Cardiac fibroblast (primary cell): Measurements from ENCODE around the gene DPYSL5.

ENCODE experiments used
- DNase-seq, 2 donors: peaks; one replicate each; pipeline versions ENCODE4 v3.0.0 to v3.0.0-alpha.2; 2010; ENCODE audit warnings: low read depth in 2 of 2
- H3K4me3 ChIP-seq, 2 donors: replicated peaks in 1 of 2; 1 replicate in 1 of 2; 2 replicates in 1 of 2; pipeline ENCODE4 v1.5.1; 2011; ENCODE audit warnings: low read depth in 2 of 2, low read length in 2 of 2, mild to moderate bottlenecking in 2 of 2, moderate library complexity in 1 of 2
- CTCF ChIP-seq: IDR thresholded peaks from one replicate; pipeline ENCODE4 v1.5.1; 2011; ENCODE audit warnings: low read depth, mild to moderate bottlenecking, low read length, inconsistent platforms

Gene DPYSL5

GRCh38 chr2:26850505-26850904, 2.6 kb downstream of the DPYSL5 start:
- H3K4me3 ChIP-seq = no peak overlapping the region
- DNase-seq = no peak
- TF ChIP-seq CTCF = no peak

GRCh38 chr2:26852405-26853306, 4.7 kb downstream of the DPYSL5 start:
- no peak for TF ChIP-seq CTCF
- no peak overlapping the region for H3K4me3 ChIP-seq
- no peak for DNase-seq

- DNase-seq = no peak
- no peak for TF ChIP-seq CTCF
- no peak overlapping the region for H3K4me3 ChIP-seq
These were observed 5.8 kb downstream of the DPYSL5 start for GRCh38 chr2:26853751-26854150.

- H3K4me3 ChIP-seq = no peak overlapping the region
- DNase-seq = no peak
- TF ChIP-seq CTCF = no peak
These were observed 6.4 kb downstream of the DPYSL5 start for GRCh38 chr2:26854283-26854827.

GRCh38 chr2:26855466-26855865, 7.5 kb downstream of the DPYSL5 start:
- TF ChIP-seq CTCF = no peak
- H3K4me3 ChIP-seq = no peak overlapping the region
- no peak for DNase-seq

- H3K4me3 ChIP-seq = no peak overlapping the region
- DNase-seq = no peak
- TF ChIP-seq CTCF = no peak
These were observed 11.7 kb downstream of the DPYSL5 start for GRCh38 chr2:26859622-26860021.
